Endodermal cell (in vitro differentiated cells): ENCODE data around the gene RWDD1. TPM values are rescaled to one million over a fixed set of nuclear protein-coding genes. Genes with fewer than 3 reads are reported as not detected.

Experiments used
- DNase-seq: peaks from one replicate; pipeline ENCODE4 v3.0.0-alpha.2; 2017
- H3K27ac ChIP-seq: 2 replicates; pipeline ENCODE4 v1.5.1; 2013; ENCODE audit warnings: mild to moderate bottlenecking, low read depth, low read length, moderate library complexity
- H3K27me3 ChIP-seq: 2 replicates; pipeline ENCODE4 v1.6.1; 2013; ENCODE audit warnings: mild to moderate bottlenecking, low read length, moderate library complexity; ENCODE audit not compliant: insufficient read depth, control insufficient read depth, poor library complexity, severe bottlenecking
- H3K36me3 ChIP-seq: 2 replicates; pipeline ENCODE4 v1.7.0; 2013; ENCODE audit warnings: mild to moderate bottlenecking, low read length, moderate library complexity; ENCODE audit not compliant: control insufficient read depth, insufficient read depth
- H3K4me1 ChIP-seq: one replicate; pipeline ENCODE4 v1.7.0; 2013; ENCODE audit warnings: low read length; ENCODE audit not compliant: control insufficient read depth, insufficient read depth
- H3K4me3 ChIP-seq: 2 replicates; pipeline ENCODE4 v1.5.1; 2013; ENCODE audit warnings: mild to moderate bottlenecking, low read length, moderate library complexity
- H3K9ac ChIP-seq: 2 replicates; pipeline ENCODE4 v1.6.1; 2013; ENCODE audit warnings: mild to moderate bottlenecking, low read length, moderate library complexity; ENCODE audit not compliant: poor library complexity, severe bottlenecking; ENCODE audit errors: extremely low read depth
- H3K9me3 ChIP-seq: 2 replicates; pipeline ENCODE4 v1.6.1; 2013; ENCODE audit warnings: mild to moderate bottlenecking, low read length, moderate library complexity; ENCODE audit not compliant: control insufficient read depth
- H3K27ac Mint-ChIP-seq: 2 replicates; pipeline ENCODE4 v1.8.0; 2020; ENCODE audit warnings: mixed read lengths
- H3K27me3 Mint-ChIP-seq: 2 replicates; pipeline ENCODE4 v1.8.0; 2021; ENCODE audit warnings: mild to moderate bottlenecking, mixed read lengths; ENCODE audit not compliant: insufficient read depth
- H3K36me3 Mint-ChIP-seq: 2 replicates; pipeline ENCODE4 v1.8.0; 2020; ENCODE audit warnings: low read depth, mixed read lengths
- H3K4me1 Mint-ChIP-seq: 2 replicates; pipeline ENCODE4 v1.8.0; 2020; ENCODE audit warnings: mixed read lengths
- H3K4me3 Mint-ChIP-seq: 2 replicates; pipeline ENCODE4 v1.8.0; 2020; ENCODE audit warnings: mild to moderate bottlenecking, moderate library complexity, mixed read lengths
- H3K9me3 Mint-ChIP-seq: 2 replicates; pipeline ENCODE4 v1.8.0; 2020; ENCODE audit warnings: mild to moderate bottlenecking, mixed read lengths
- CTCF ChIP-seq: fragments of 200-600 bp; sonication (generic); conservative IDR thresholded peaks from 2 replicates; pipeline ENCODE4 v1.5.0; 2021; ENCODE audit warnings: antibody characterized with exemption, mild to moderate bottlenecking
- WGBS, 2 experiments: methylation state at CpG; one replicate each; pipeline versions ENCODE4 v1.1.5 to v1.1.7; 2013; ENCODE audit warnings: missing lambda C conversion rate in 2 of 2, mixed read lengths in 1 of 2; ENCODE audit not compliant: insufficient coverage in 1 of 2, insufficient read length in 1 of 2; 5-methylcytosine and 5-hydroxymethylcytosine counted together
- total RNA-seq, 2 donors: library from RNA; stranded (reverse); fragmentation: NEBNext Ultra II Directional in 1 of 2; extraction: Animal tissue kit (Norgen Biotek cat#: 25700) in 1 of 2; gene quantifications; 2 replicates in 1 of 2; 3 replicates in 1 of 2; pipeline ENCODE4 v1.2.1, GENCODE V29; 2021

Gene RWDD1
- total RNA-seq, 2 donors from 2014 or later, result 35.5 to 35.8 TPM

GRCh38 chr6:116572162-116572561 lies 858 bp downstream of the RWDD1 start:
- H3K4me1 ChIP-seq, result peaks cover 7% of the 10 kb centered on the region
- no peak overlapping the region for H3K27ac ChIP-seq

GRCh38 chr6:116575227-116575626 lies 3.9 kb downstream of the RWDD1 start:
- 95% methylated on average over 2 of the region's 2 CpGs; no CpG with 5 or more reads in 1 of the 2 experiments for WGBS, 2 experiments
- Histone ChIP-seq H3K4me1 (peaks cover 7% of the 10 kb centered on the region), H3K27ac (no peak overlapping the region), H3K27me3 (no peaks in the 10 kb centered on the region), H3K9ac (no peak overlapping the region), H3K36me3 (peaks cover 37% of the 10 kb centered on the region), H3K4me3 (no peak overlapping the region), H3K9me3 (no peaks in the 10 kb centered on the region)
- no peak for TF ChIP-seq CTCF
- no peaks in the 10 kb centered on the region for H3K27me3 Mint-ChIP-seq
- no peaks in the 10 kb centered on the region for H3K9me3 Mint-ChIP-seq
- H3K36me3 Mint-ChIP-seq, result peaks cover 14% of the 10 kb centered on the region
- no peak overlapping the region for H3K27ac Mint-ChIP-seq
- H3K4me1 Mint-ChIP-seq, result peaks cover 5% of the 10 kb centered on the region
- no peak overlapping the region for H3K4me3 Mint-ChIP-seq
- no peak for DNase-seq

More at GRCh38 chr6:116572162-116572561, 858 bp downstream of the RWDD1 start:
- WGBS, 2 experiments, result 4% methylated on average over 6 of the region's 7 CpGs; no CpG with 5 or more reads in 1 of the 2 experiments
- Histone ChIP-seq H3K36me3 (peaks cover 18% of the 10 kb centered on the region), H3K9ac (peak overlapping the region; percentile 89), H3K4me3 (peak overlapping the region; percentile 92), H3K9me3 (no peaks in the 10 kb centered on the region), H3K27me3 (no peaks in the 10 kb centered on the region)
- Mint-ChIP-seq H3K9me3 (no peaks in the 10 kb centered on the region), H3K27ac (peak overlapping the region; percentile 95), H3K27me3 (peaks cover 2% of the 10 kb centered on the region), H3K36me3 (peaks cover 10% of the 10 kb centered on the region), H3K4me1 (peaks cover 5% of the 10 kb centered on the region), H3K4me3 (peak overlapping the region; percentile 91)
- no peak for DNase-seq
- TF ChIP-seq CTCF, result no peak

- H3K27ac Mint-ChIP-seq, result no peak overlapping the region
- DNase-seq, result no peak
- no peak overlapping the region for H3K4me3 Mint-ChIP-seq
- Histone ChIP-seq H3K9me3 (no peaks in the 10 kb centered on the region), H3K27ac (no peak overlapping the region), H3K9ac (no peak overlapping the region), H3K4me1 (peaks cover 7% of the 10 kb centered on the region), H3K27me3 (no peaks in the 10 kb centered on the region), H3K4me3 (no peak overlapping the region), H3K36me3 (peaks cover 56% of the 10 kb centered on the region)
- 97 to 100% methylated on average over 2 to 5 of the region's 5 CpGs for WGBS, 2 experiments
- peaks cover 15% of the 10 kb centered on the region for H3K36me3 Mint-ChIP-seq
- no peaks in the 10 kb centered on the region for H3K27me3 Mint-ChIP-seq
- no peak for TF ChIP-seq CTCF
- H3K9me3 Mint-ChIP-seq, result no peaks in the 10 kb centered on the region
- peaks cover 5% of the 10 kb centered on the region for H3K4me1 Mint-ChIP-seq
These were observed 6.2 kb downstream of the RWDD1 start for GRCh38 chr6:116577486-116577885.
